Measurements from ENCODE around the gene AGAP1. TPM values are rescaled to one million over a fixed set of nuclear protein-coding genes. Genes with fewer than 3 reads are reported as not detected.

The AGAP1 gene
- total RNA-seq, 3 donors from 2014 or later = 1.9 to 2.6 (median 2.1) TPM

- no peaks in the 10 kb centered on the region for H3K9me3 Mint-ChIP-seq
- DNase-seq (no peak), ATAC-seq (no peak)
- H3K36me3 Mint-ChIP-seq (ENCODE audit: insufficient read depth) = no peaks in the 10 kb centered on the region
- H3K4me3 Mint-ChIP-seq = no peak overlapping the region
- no peaks in the 10 kb centered on the region for H3K27me3 Mint-ChIP-seq (ENCODE audit: low read depth)
- H3K4me1 Mint-ChIP-seq (ENCODE audit: low read depth) = no peaks in the 10 kb centered on the region
Observed at GRCh38 chr2:235723371-235723770, 229.5 kb downstream of the AGAP1 start.

- Mint-ChIP-seq H3K9me3 (no peaks in the 10 kb centered on the region), H3K4me3 (no peak overlapping the region), H3K4me1 (ENCODE audit: low read depth) (no peaks in the 10 kb centered on the region), H3K36me3 (ENCODE audit: insufficient read depth) (no peaks in the 10 kb centered on the region), H3K27me3 (ENCODE audit: low read depth) (no peaks in the 10 kb centered on the region)
- ATAC-seq = no peak
- DNase-seq = no peak
Observed at GRCh38 chr2:235723811-235724465, 230.1 kb downstream of the AGAP1 start.

DNA sequence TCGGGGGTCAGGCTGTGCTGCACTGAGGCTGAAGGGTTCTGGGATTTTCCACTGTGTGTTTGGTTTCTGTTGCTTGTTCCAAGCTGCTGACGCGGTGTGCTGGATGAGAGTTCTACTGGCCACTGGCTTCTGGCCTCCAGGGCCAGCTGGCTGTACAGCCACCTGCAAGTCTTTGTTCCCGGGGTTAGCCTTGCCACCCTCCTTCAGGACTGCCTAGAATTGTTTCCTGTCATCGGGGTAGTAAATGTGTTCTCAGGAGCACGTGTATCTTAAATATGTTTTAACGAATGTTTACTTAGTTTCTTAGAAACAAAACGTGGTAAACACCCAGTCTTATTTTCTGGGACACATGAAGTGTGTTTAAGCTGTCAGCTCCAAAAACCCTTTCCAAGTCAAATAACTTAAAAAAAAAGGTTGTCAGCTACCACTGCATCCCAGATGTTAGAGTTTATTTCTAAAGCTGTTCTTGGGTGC is 231.2 kb downstream of the AGAP1 start:
- Mint-ChIP-seq H3K9me3 (no peaks in the 10 kb centered on the region), H3K27me3 (ENCODE audit: low read depth) (no peaks in the 10 kb centered on the region), H3K36me3 (ENCODE audit: insufficient read depth) (no peaks in the 10 kb centered on the region), H3K4me1 (ENCODE audit: low read depth) (no peaks in the 10 kb centered on the region), H3K4me3 (no peak overlapping the region)
- DNase-seq (no peak), ATAC-seq (no peak)

- no peak for ATAC-seq
- no peak overlapping the region for H3K4me3 Mint-ChIP-seq
- no peaks in the 10 kb centered on the region for H3K9me3 Mint-ChIP-seq
- H3K4me1 Mint-ChIP-seq (ENCODE audit: low read depth) = no peaks in the 10 kb centered on the region
- no peaks in the 10 kb centered on the region for H3K27me3 Mint-ChIP-seq (ENCODE audit: low read depth)
- DNase-seq = no peak
- H3K36me3 Mint-ChIP-seq (ENCODE audit: insufficient read depth) = no peaks in the 10 kb centered on the region
Observed at GRCh38 chr2:235725841-235726240, 232.0 kb downstream of the AGAP1 start.

DNA sequence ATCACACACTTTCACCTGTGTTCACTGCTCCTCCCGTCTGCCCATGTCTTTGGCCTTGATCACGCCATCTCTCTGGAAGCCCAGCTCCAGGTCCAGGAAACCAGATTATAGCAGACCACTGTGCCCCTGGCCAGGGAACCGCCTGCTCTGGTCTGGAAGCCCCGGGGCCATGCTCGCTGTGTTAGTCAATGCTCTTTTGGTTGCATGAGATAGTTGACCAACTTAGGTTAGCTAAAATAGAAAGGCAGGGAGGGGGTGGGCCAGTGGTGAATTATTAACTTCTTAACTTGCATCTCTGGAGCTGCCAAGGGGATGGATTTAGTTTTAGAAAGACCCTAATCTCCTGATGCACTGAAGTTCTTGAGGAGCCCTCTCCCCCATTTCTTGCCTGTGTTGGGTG is 232.7 kb downstream of the AGAP1 start:
- Mint-ChIP-seq H3K27me3 (ENCODE audit: low read depth) (no peaks in the 10 kb centered on the region), H3K4me3 (no peak overlapping the region), H3K9me3 (no peaks in the 10 kb centered on the region), H3K36me3 (ENCODE audit: insufficient read depth) (no peaks in the 10 kb centered on the region), H3K4me1 (ENCODE audit: low read depth) (no peaks in the 10 kb centered on the region)
- DNase-seq (no peak), ATAC-seq (no peak)

DNA sequence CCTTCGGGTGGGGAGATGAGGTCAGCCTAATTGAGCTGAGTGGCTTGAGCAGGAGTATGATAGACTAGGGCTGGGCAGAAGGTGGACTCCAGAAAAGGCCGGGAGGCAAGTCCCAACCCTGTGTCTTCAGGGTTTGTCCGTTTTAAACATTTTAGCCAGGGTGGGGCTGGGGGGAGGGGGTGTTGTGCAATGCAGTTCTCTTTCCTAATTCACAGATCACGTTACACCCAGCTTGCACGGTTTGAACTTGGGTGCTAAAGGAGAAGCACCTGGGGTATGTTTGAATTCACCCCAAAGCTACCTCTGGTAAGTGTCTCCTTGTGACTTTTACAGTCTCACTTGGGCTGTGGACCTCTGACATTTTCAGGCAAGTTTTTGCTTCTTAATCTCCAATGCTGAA is 233.3 kb downstream of the AGAP1 start:
- Mint-ChIP-seq H3K4me1 (ENCODE audit: low read depth) (no peaks in the 10 kb centered on the region), H3K9me3 (no peaks in the 10 kb centered on the region), H3K27me3 (ENCODE audit: low read depth) (no peaks in the 10 kb centered on the region), H3K36me3 (ENCODE audit: insufficient read depth) (no peaks in the 10 kb centered on the region), H3K4me3 (no peak overlapping the region)
- DNase-seq (no peak), ATAC-seq (no peak)

GRCh38 chr2:235727891-235728799 is 234.3 kb downstream of the AGAP1 start:
- Mint-ChIP-seq H3K4me1 (ENCODE audit: low read depth) (no peaks in the 10 kb centered on the region), H3K4me3 (no peak overlapping the region), H3K9me3 (no peaks in the 10 kb centered on the region), H3K27me3 (ENCODE audit: low read depth) (no peaks in the 10 kb centered on the region), H3K36me3 (ENCODE audit: insufficient read depth) (no peaks in the 10 kb centered on the region)
- no peak for ATAC-seq
- no peak for DNase-seq

DNA sequence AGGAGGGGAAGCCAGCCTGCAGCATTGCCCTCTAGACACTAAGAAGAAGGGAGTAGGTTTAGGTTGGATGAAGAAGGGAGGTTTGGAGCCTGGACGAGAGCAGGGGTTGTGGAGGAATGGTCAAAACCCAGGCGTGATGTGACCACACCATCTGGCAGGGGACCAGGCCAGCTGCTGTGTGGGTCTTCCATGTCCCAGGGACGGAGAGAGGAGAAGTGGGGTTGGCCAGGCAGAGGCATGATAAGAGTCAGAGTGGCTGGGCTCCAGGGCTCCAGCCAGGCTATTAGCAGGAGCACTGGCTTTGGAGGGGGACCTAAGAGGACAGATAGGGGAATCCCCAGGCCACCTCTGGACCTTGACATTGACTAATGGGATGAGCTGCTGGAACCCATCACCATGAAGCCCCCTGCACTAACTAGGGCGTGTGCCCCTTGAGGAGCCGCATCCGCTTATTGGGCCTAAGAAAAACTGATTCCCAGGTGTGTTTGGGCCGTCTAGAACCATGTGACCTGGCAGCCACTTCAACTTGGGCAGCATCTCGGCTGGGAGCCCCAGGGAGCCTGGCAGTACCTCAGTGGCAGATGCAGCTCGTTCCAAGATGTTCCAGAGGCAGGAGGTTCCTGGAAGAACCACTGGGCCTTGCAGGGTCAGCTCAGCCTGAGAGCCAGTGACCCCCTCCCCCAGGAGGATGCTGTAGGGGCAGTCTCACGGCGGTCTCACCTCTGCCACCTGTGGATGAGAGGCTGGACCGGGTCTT is 235.1 kb downstream of the AGAP1 start:
- Mint-ChIP-seq H3K4me3 (no peak overlapping the region), H3K4me1 (ENCODE audit: low read depth) (no peaks in the 10 kb centered on the region), H3K27me3 (ENCODE audit: low read depth) (no peaks in the 10 kb centered on the region), H3K36me3 (ENCODE audit: insufficient read depth) (no peaks in the 10 kb centered on the region), H3K9me3 (no peaks in the 10 kb centered on the region)
- no peak for DNase-seq
- ATAC-seq = no peak

DNA sequence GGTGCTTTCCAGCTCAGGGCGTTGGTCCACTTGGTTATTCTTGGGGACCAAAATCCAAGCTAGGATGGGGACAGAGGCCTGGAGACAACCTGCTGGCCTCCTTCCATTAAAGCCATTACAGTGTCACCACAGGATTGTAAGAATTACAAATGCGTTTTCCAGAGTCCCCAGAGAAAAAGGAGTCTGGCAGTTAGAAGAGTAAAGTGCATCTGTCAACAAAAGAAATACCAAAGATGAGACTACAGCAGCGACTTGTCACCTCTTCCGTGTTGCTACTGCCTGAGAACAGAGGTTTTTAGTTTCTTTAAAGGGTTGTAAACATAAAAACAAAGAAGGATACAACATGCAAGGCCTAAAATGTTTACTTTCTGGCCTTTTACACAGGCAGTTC is 235.7 kb downstream of the AGAP1 start:
- ATAC-seq (no peak), DNase-seq (no peak)
- Mint-ChIP-seq H3K9me3 (no peaks in the 10 kb centered on the region), H3K4me1 (ENCODE audit: low read depth) (no peaks in the 10 kb centered on the region), H3K36me3 (ENCODE audit: insufficient read depth) (no peaks in the 10 kb centered on the region), H3K4me3 (no peak overlapping the region), H3K27me3 (ENCODE audit: low read depth) (no peaks in the 10 kb centered on the region)

DNA sequence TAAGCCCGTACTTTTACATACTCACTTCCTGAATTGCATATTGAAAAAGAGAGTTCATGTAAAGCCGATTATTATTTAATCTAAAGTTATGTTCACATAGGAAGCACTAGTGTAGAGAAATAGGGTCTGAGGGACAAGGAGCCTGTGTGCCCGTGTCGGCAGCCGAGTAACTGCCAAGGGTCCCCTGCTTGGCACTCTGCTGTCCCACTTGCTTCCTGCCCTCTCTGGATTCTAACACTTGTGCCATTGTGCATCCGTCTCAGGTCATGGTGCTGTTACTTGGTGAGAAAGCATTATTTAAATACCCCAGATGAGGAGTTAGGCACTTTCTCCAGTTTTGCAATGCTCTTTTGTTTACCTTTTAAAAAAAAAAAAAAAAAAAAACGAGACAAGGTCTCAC is 236.3 kb downstream of the AGAP1 start:
- no peak for DNase-seq
- Mint-ChIP-seq H3K9me3 (no peaks in the 10 kb centered on the region), H3K4me3 (no peak overlapping the region), H3K27me3 (ENCODE audit: low read depth) (no peaks in the 10 kb centered on the region), H3K4me1 (ENCODE audit: low read depth) (no peaks in the 10 kb centered on the region), H3K36me3 (ENCODE audit: insufficient read depth) (no peaks in the 10 kb centered on the region)
- ATAC-seq = no peak

- Mint-ChIP-seq H3K4me3 (no peak overlapping the region), H3K27me3 (ENCODE audit: low read depth) (no peaks in the 10 kb centered on the region), H3K9me3 (no peaks in the 10 kb centered on the region), H3K36me3 (ENCODE audit: insufficient read depth) (no peaks in the 10 kb centered on the region), H3K4me1 (ENCODE audit: low read depth) (no peaks in the 10 kb centered on the region)
- ATAC-seq = no peak
- DNase-seq = no peak
Observed at GRCh38 chr2:235733761-235734160, 239.9 kb downstream of the AGAP1 start.

GRCh38 chr2:235734168-235734567 is 240.3 kb downstream of the AGAP1 start:
- DNase-seq = no peak
- Mint-ChIP-seq H3K36me3 (ENCODE audit: insufficient read depth) (no peaks in the 10 kb centered on the region), H3K9me3 (no peaks in the 10 kb centered on the region), H3K4me3 (no peak overlapping the region), H3K27me3 (ENCODE audit: low read depth) (no peaks in the 10 kb centered on the region), H3K4me1 (ENCODE audit: low read depth) (no peaks in the 10 kb centered on the region)
- no peak for ATAC-seq

- Mint-ChIP-seq H3K4me1 (ENCODE audit: low read depth) (no peaks in the 10 kb centered on the region), H3K4me3 (no peak overlapping the region), H3K36me3 (ENCODE audit: insufficient read depth) (no peaks in the 10 kb centered on the region), H3K9me3 (no peaks in the 10 kb centered on the region), H3K27me3 (ENCODE audit: low read depth) (no peaks in the 10 kb centered on the region)
- ATAC-seq = no peak
- no peak for DNase-seq
Observed at GRCh38 chr2:235734688-235735231, 240.9 kb downstream of the AGAP1 start.

- no peak for ATAC-seq
Observed at GRCh38 chr2:235737396-235737795, 243.6 kb downstream of the AGAP1 start.

More at GRCh38 chr2:235737396-235737795, 243.6 kb downstream of the AGAP1 start:
- H3K4me1 Mint-ChIP-seq (ENCODE audit: low read depth) = no peaks in the 10 kb centered on the region
- no peaks in the 10 kb centered on the region for H3K36me3 Mint-ChIP-seq (ENCODE audit: insufficient read depth)
- H3K4me3 Mint-ChIP-seq = no peak overlapping the region
- H3K27me3 Mint-ChIP-seq (ENCODE audit: low read depth) = no peaks in the 10 kb centered on the region
- H3K9me3 Mint-ChIP-seq = no peaks in the 10 kb centered on the region
- no peak for DNase-seq
